Esophagus muscularis mucosa (tissue), 4 donors: ENCODE measurements around the gene ORC1.

ENCODE experiments used
- EP300 ChIP-seq: sonication (generic); formaldehyde crosslinking; IDR thresholded peaks from one replicate; pipeline ENCODE4 v1.6.1; 2017; ENCODE audit warnings: antibody characterized with exemption
- POLR2A ChIP-seq: fragments of 450-650 bp; IDR thresholded peaks from one replicate; pipeline ENCODE4 v1.6.1; 2017; ENCODE audit warnings: antibody characterized with exemption, moderate library complexity, mild to moderate bottlenecking, low read depth
- POLR2AphosphoS5 ChIP-seq, 2 donors: sonication (generic); formaldehyde crosslinking; IDR thresholded peaks; one replicate each; pipeline ENCODE4 v1.6.1; 2017; ENCODE audit warnings: antibody characterized with exemption in 2 of 2
- TF ChIP-seq, protein P1 (sequence below), 3 experiments: fragments of 200-600 bp in 2 of 3; fragments of 450-650 bp in 1 of 3; sonication (generic) in 2 of 3; IDR thresholded peaks; one replicate each; pipeline ENCODE4 v1.5.1; 2017 to 2019; ENCODE audit warnings: antibody characterized with exemption in 3 of 3, mild to moderate bottlenecking in 2 of 3, moderate library complexity in 1 of 3

DNA sequence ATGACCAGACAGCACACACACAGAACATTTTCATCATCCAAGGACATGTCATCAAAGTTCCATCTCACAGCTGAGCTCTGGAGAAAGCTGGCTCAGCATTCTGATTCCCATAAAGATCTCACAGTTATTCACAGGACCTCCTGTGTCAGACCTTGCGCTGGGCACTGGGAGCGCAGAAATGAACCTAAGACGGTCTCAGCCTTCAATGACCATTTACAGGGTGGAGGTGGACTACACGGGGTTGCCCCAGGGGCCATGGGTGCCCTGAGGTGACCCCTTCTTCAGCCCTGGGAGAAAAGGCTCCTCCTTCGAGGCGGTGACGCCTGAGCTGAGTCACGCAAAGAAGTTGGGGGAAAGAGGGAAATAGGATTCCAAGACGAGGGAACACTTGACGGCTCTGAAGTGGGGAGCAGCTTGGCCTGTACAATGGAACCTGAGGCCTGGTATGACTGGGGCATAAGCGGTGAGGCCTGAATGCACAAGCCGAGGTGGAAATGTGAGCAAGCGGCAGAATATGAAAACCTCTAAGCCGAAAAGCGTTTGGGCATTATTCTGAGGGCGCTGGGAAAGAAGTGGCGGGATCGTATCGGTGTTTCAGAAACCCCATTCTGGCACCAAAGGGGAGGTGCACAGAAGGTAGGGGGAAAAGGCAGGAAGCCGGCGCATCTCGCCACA lies 39.0 kb downstream of the ORC1 start:
- TF ChIP-seq, protein P1, sequence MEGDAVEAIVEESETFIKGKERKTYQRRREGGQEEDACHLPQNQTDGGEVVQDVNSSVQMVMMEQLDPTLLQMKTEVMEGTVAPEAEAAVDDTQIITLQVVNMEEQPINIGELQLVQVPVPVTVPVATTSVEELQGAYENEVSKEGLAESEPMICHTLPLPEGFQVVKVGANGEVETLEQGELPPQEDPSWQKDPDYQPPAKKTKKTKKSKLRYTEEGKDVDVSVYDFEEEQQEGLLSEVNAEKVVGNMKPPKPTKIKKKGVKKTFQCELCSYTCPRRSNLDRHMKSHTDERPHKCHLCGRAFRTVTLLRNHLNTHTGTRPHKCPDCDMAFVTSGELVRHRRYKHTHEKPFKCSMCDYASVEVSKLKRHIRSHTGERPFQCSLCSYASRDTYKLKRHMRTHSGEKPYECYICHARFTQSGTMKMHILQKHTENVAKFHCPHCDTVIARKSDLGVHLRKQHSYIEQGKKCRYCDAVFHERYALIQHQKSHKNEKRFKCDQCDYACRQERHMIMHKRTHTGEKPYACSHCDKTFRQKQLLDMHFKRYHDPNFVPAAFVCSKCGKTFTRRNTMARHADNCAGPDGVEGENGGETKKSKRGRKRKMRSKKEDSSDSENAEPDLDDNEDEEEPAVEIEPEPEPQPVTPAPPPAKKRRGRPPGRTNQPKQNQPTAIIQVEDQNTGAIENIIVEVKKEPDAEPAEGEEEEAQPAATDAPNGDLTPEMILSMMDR (IDR thresholded peaks at IDR 0.05), result no peak
- TF ChIP-seq POLR2A (no peak), EP300 (no peak), POLR2AphosphoS5 (IDR thresholded peaks at IDR 0.05) (peak; percentile 59 to 63)
